Hepatocyte (in vitro differentiated cells): ENCODE results near the gene SLC25A21. TPM values are rescaled to one million over a fixed set of nuclear protein-coding genes. Genes with fewer than 3 reads are reported as not detected.

Experiments
- DNase-seq: peaks from one replicate; pipeline ENCODE4 v3.0.0-alpha.2; 2016; ENCODE audit warnings: low spot score
- H2AFZ ChIP-seq: fragments of 200-600 bp; sonication (generic); 2 replicates; pipeline ENCODE4 v1.6.0; 2016; ENCODE audit warnings: antibody characterized with exemption, mild to moderate bottlenecking
- H3K27ac ChIP-seq: fragments of 200-600 bp; sonication (generic); 2 replicates; pipeline ENCODE4 v1.5.1; 2016; ENCODE audit warnings: mild to moderate bottlenecking
- H3K27me3 ChIP-seq: fragments of 200-600 bp; sonication (generic); 2 replicates; pipeline ENCODE4 v1.6.1; 2016
- H3K36me3 ChIP-seq: fragments of 200-600 bp; sonication (generic); replicated peaks from 2 replicates; pipeline ENCODE4 v1.5.1; 2016; ENCODE audit warnings: low read depth; ENCODE audit not compliant: insufficient read depth
- H3K4me1 ChIP-seq: fragments of 200-600 bp; sonication (generic); 2 replicates; pipeline ENCODE4 v1.5.1; 2016; ENCODE audit warnings: mild to moderate bottlenecking, moderate library complexity; ENCODE audit not compliant: insufficient read depth
- H3K4me2 ChIP-seq: fragments of 200-600 bp; sonication (generic); 2 replicates; pipeline ENCODE4 v1.6.0; 2016
- H3K4me3 ChIP-seq: fragments of 200-600 bp; sonication (generic); 2 replicates; pipeline ENCODE4 v1.5.1; 2016; ENCODE audit warnings: mild to moderate bottlenecking
- H3K79me2 ChIP-seq: fragments of 200-600 bp; sonication (generic); 2 replicates; pipeline ENCODE4 v1.6.0; 2017; ENCODE audit warnings: mild to moderate bottlenecking
- H3K9me2 ChIP-seq: fragments of 200-600 bp; sonication (generic); replicated peaks from 2 replicates; pipeline ENCODE4 v1.6.0; 2017; ENCODE audit warnings: mild to moderate bottlenecking; ENCODE audit not compliant: insufficient read depth
- H3K9me3 ChIP-seq: fragments of 200-600 bp; sonication (generic); 2 replicates; pipeline ENCODE4 v1.5.1; 2016; ENCODE audit warnings: low read depth, mild to moderate bottlenecking
- H4K20me1 ChIP-seq: fragments of 200-600 bp; sonication (generic); 2 replicates; pipeline ENCODE4 v1.6.0; 2016; ENCODE audit warnings: mild to moderate bottlenecking; ENCODE audit not compliant: insufficient read depth, poor library complexity, severe bottlenecking
- EZH2 ChIP-seq: fragments of 200-600 bp; sonication (generic); IDR thresholded peaks from 2 replicates; pipeline ENCODE4 v1.6.1; 2016; ENCODE audit warnings: antibody characterized with exemption, mild to moderate bottlenecking, borderline replicate concordance
- EZH2phosphoT487 ChIP-seq: fragments of 200-600 bp; sonication (generic); IDR thresholded peaks from one replicate; pipeline ENCODE4 v1.6.1; 2018; ENCODE audit warnings: antibody characterized with exemption, mild to moderate bottlenecking, low read depth, moderate library complexity; ENCODE audit not compliant: unreplicated experiment, severe bottlenecking
- WGBS: methylation state at CpG from one replicate; pipeline ENCODE4 v1.1.6; 2016; ENCODE audit warnings: low lambda C conversion rate; ENCODE audit errors: missing lambda C conversion rate; 5-methylcytosine and 5-hydroxymethylcytosine counted together
- polyA plus RNA-seq: library from polyadenylated mRNA; unstranded; fragments of >200 nt; fragmentation: Nextera tagmentation; extraction: Ambion mirVana; gene quantifications from 2 replicates; pipeline ENCODE4 v1.2.1, GENCODE V29; 2016
- total RNA-seq: library from RNA; depleted of rRNA; stranded (reverse); fragments of >200 nt; gene quantifications from 2 replicates; pipeline ENCODE4 v1.2.3, GENCODE V29; 2014
- TF ChIP-seq, protein P1 (sequence below): fragments of 200-600 bp; sonication (generic); IDR thresholded peaks from 2 replicates; pipeline ENCODE4 v1.5.1; 2016; ENCODE audit warnings: antibody characterized with exemption, mild to moderate bottlenecking; ENCODE audit not compliant: poor library complexity

SLC25A21 gene
- total and polyA plus RNA-seq, 2 experiments from 2014 or later, result 1.4 to 1.6 TPM

DNA sequence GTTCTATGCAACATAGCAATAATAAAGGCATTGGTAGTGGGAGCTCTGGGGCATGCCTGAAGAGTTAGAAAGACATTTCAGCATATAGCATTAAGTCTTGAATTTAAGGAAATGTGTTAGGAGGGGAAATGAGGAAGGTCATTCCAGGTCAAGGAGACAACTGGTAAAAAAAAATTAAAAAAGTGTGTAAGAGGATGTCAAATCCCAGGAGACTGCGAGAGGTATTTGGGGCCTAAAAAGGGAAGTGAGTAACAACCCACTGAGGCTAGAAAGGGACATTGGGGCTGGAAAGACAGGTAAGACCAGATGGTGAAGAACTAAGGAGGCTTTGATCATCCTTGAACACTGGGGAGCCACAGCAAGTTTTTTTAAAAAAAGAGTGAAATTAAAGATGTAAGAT, 152.9 kb downstream of the SLC25A21 start:
- no peak overlapping the region for H3K4me2 ChIP-seq
- no peak for DNase-seq

DNA sequence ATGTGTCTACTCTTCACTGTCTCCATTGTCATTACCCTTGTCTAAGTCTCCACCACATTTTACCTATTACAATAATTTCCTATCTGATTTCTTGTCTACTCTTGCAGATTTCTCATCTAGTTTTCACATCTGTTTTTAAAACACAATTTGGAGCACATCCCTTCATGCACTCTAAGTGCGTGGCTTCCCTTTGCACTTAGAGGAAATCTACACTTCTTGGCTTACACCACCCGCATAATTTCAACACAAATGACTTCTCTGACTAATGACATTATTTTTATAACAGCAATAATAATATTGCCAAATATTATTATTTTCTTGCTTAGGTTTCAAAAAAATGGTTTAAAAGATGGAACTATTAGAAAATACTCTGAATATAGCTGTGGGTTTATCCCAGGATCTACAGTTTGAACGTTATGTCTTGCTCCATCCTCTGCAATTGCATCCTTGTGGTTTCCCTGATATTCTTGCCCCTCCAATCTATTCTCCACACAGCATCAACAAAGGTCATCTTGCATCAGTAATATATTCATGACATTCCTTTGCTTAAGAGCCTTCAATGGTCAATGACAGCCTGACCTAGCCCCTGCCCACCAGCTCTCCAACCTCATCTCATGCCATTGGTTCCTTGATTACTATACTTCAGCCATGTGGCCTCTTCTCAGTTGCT, 153.7 kb downstream of the SLC25A21 start:
- H3K79me2 ChIP-seq, result no peaks in the 10 kb centered on the region
- H3K27ac ChIP-seq, result no peak overlapping the region
- DNase-seq, result no peak
- TF ChIP-seq EZH2phosphoT487, result no peak
- TF ChIP-seq, protein P1, sequence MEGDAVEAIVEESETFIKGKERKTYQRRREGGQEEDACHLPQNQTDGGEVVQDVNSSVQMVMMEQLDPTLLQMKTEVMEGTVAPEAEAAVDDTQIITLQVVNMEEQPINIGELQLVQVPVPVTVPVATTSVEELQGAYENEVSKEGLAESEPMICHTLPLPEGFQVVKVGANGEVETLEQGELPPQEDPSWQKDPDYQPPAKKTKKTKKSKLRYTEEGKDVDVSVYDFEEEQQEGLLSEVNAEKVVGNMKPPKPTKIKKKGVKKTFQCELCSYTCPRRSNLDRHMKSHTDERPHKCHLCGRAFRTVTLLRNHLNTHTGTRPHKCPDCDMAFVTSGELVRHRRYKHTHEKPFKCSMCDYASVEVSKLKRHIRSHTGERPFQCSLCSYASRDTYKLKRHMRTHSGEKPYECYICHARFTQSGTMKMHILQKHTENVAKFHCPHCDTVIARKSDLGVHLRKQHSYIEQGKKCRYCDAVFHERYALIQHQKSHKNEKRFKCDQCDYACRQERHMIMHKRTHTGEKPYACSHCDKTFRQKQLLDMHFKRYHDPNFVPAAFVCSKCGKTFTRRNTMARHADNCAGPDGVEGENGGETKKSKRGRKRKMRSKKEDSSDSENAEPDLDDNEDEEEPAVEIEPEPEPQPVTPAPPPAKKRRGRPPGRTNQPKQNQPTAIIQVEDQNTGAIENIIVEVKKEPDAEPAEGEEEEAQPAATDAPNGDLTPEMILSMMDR, result no peak
- TF ChIP-seq EZH2, result no peak
- 79% methylated on average over 3 of the region's 3 CpGs for WGBS
- no peaks in the 10 kb centered on the region for H3K4me1 ChIP-seq
- H3K27me3 ChIP-seq, result no peaks in the 10 kb centered on the region
- H3K4me3 ChIP-seq, result no peak overlapping the region
- H2AFZ ChIP-seq, result no peak overlapping the region
- no peaks in the 10 kb centered on the region for H3K36me3 ChIP-seq
- no peaks in the 10 kb centered on the region for H3K9me2 ChIP-seq
- no peaks in the 10 kb centered on the region for H3K9me3 ChIP-seq
- no peaks in the 10 kb centered on the region for H4K20me1 ChIP-seq
- H3K4me2 ChIP-seq, result no peak overlapping the region

More for the DNA sequence above, 152.9 kb downstream of the SLC25A21 start:
- 94% methylated on average over 1 of the region's 1 CpG for WGBS
- no peak overlapping the region for H2AFZ ChIP-seq
- no peak overlapping the region for H3K4me3 ChIP-seq
- TF ChIP-seq EZH2phosphoT487, result no peak
- TF ChIP-seq, protein P1, result no peak
- no peak for TF ChIP-seq EZH2
- no peaks in the 10 kb centered on the region for H3K9me3 ChIP-seq
- no peaks in the 10 kb centered on the region for H3K79me2 ChIP-seq
- no peak overlapping the region for H3K27ac ChIP-seq
- H4K20me1 ChIP-seq, result no peaks in the 10 kb centered on the region
- no peaks in the 10 kb centered on the region for H3K9me2 ChIP-seq
- no peaks in the 10 kb centered on the region for H3K27me3 ChIP-seq
- no peaks in the 10 kb centered on the region for H3K36me3 ChIP-seq
- H3K4me1 ChIP-seq, result no peaks in the 10 kb centered on the region

DNA sequence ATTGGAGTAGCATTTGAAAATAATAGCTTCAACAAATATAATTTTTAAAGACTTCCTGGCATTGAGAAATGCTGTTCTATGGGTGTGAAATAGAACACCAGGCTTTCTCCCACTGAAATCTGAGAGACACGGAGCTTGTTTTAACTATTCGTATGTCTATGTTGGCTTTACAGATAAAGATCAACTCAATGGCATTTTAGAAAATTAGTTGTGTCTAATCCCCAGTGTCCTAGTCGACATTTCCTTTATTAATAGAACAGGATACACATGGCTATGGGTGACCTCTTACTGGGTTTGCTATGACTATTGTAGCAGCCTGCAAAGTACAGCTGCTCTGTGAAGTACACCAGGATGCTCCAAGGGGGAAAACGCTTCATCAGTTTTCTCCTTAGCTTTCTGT, 159.3 kb downstream of the SLC25A21 start:
- H3K79me2 ChIP-seq, result no peaks in the 10 kb centered on the region
- H3K36me3 ChIP-seq, result no peaks in the 10 kb centered on the region
- no peak overlapping the region for H3K4me3 ChIP-seq
- no peaks in the 10 kb centered on the region for H3K4me1 ChIP-seq
- no peaks in the 10 kb centered on the region for H3K9me2 ChIP-seq
- no peak overlapping the region for H3K27ac ChIP-seq
- 59% methylated on average over 4 of the region's 4 CpGs for WGBS
- no peaks in the 10 kb centered on the region for H3K27me3 ChIP-seq
- no peaks in the 10 kb centered on the region for H4K20me1 ChIP-seq
- TF ChIP-seq, protein P1, result no peak
- TF ChIP-seq EZH2phosphoT487 (no peak), EZH2 (no peak)
- no peaks in the 10 kb centered on the region for H3K9me3 ChIP-seq
- DNase-seq, result no peak
- no peak overlapping the region for H2AFZ ChIP-seq
- no peak overlapping the region for H3K4me2 ChIP-seq
